GM18502 (cell line): Measurements from ENCODE around the gene WDR20.
"Not testable (repeated sequence)": the region's sequence is repeated elsewhere in the genome, so short reads cannot be mapped to it uniquely, and the experiment has no call there.

Experiments used
- ATAC-seq: cut with Tn5 transposase; IDR thresholded peaks from one replicate; pipeline ENCODE4 v1.9.1; 2021; ENCODE audit warnings: mild to moderate bottlenecking; ENCODE audit not compliant: unreplicated experiment, poor library complexity

The WDR20 gene

DNA sequence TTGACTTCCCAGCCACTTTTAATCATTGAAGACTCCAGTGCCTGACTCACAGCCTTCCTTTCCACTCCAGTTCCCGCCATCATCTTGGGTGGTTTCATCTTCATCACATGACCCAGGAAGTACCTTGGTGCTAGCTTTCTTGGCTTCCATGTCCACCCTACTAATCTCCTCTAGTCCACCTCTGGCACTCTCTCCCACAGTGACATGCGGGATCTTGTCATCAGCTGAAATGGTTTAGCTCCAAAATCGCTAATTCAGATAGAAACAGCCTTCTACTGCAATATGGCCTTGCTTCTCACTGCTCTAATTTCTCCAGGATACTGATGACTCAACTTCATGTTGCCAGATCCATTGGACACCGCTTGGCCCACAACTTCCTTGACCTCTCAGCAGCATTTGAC is 24.5 kb downstream of the WDR20 start:
- no peak for ATAC-seq

DNA sequence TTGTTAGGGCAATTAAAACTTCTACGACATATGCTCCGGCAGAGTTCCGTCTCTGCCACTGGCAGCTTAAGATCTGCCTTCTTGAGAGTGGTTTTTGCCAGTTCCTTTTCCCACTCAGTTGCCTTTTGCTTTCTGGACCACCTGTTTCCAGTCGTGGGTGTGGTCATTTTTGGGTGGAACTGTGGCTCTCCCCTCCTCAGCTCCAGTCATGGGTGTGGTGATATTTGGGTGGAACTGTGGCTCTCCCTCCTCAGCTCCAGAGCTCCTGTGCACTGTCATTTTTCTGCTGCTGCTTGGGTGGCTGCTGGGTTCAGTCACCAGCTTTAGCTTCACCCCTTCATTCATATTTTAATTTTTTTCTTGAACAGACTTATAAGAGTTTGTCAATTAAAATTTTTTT is 25.3 kb downstream of the WDR20 start:
- ATAC-seq = no peak

DNA sequence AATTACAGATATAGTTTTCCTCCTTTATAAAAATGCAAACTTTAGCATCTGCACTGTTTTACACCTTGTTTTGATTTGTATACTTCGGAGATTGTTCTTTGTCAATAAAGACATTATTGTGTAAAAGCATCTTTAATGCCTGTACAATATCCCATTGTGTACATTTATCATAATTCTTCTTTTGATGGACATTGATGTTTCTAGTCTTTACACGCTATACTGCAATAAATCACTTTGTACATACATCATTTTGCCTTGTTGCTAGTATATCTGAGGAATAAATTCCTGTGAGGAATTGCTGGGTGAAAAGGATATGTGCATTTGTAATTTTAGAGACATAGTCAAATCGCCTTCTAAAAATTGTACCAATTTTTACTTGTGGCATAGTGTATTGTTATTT is 30.4 kb downstream of the WDR20 start:
- ATAC-seq = no peak

DNA sequence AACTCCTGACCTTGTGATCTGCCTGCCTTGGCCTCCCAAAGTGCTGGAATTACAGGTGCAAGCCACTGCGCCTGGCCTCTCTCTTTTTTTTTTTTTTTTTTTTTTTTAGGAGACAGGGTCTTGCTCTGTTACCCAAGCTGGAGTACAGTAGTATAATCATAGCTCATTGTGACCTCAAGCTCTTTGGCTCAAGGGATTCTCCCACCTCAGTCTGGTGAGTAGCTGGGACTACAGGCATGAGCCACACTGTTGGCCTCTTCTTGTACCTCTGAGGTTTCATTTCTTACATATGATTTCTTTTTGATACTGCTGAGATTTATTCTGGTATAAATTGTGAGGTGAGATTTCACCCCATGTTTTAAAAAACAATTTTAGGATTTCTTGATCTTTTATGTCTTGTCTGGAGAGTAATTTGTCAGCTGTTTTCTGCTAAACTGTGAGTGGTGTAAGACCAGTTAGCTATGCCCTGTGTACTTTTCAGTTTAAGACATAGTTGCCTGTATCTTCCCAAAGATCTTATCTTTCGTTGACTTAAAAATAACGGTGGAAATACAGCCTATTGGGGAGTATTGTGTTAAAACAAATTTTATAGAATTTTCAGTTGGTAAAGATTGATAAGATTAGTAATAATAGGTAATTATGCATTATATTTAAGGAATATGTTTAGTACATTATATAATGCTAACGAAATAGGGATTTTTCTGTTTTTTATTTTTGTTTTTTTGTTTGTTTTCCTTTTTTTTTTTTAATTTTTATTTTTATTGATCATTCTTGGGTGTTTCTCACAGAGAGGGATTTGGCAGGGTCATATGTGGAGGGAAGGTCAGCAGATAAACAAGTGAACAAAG is 31.7 kb downstream of the WDR20 start:
- ATAC-seq = no peak

DNA sequence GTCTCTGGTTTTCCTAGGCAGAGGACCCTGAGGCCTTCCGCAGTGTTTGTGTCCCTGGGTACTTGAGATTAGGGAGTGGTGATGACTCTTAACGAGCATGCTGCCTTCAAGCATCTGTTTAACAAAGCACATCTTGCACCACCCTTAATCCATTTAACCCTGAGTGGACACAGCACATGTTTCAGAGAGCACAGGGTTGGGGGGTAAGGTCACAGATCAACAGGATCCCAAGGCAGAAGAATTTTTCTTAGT is 32.2 kb downstream of the WDR20 start:
- ATAC-seq = not testable (repeated sequence)

DNA sequence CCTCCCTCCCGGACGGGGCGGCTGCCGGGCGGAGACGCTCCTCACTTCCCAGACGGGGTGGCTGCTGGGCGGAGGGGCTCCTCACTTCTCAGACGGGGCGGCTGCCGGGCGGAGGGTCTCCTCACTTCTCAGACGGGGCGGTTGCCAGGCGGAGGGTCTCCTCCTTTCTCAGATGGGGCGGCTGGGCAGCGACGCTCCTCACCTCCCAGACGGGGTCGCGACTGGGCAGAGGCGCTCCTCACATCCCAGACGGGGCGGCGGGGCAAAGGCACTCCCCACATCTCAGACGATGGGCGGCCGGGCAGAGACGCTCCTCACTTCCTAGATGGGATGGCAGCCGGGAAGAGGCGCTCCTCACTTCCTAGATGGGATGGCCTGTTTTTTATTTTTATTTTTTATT is 33.0 kb downstream of the WDR20 start:
- not testable (repeated sequence) for ATAC-seq

DNA sequence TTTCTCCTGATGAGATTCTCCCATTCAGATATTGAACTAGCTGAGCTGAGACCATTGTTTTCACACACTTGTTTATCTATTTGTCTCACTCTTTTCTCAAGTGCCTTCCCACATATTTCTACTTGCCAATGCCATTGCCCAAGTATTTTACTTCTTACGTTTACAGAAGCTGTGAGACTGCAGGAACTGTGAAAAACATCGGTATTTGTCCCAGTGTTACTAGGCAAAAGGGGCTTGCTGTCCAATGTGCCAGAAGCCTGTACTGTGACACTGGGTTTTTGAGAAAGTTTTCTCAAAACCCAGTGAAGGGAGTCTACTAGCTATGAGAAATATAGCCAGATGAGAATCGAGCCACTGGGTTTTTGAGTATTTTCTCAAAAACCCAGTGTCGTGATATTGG is 37.5 kb downstream of the WDR20 start:
- no peak for ATAC-seq

DNA sequence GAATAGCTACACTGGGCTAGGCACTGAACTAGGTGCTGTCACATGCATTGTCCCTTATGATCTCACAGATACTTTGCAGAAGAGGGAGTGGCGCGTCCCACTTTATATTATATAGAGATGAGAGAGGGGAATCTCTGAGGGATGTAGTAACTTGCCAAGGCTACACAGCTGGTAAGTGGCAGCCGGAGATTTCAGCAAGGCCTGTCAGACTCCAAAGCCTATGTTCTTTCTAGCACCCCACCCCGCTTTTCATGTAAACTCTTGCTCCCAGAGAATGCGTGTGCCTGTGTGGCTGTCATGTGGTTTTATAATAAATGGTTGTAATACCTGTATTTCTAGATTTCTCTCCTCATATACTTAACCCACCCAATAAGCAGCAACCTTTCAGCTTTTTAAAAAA is 39.1 kb downstream of the WDR20 start:
- ATAC-seq = no peak

DNA sequence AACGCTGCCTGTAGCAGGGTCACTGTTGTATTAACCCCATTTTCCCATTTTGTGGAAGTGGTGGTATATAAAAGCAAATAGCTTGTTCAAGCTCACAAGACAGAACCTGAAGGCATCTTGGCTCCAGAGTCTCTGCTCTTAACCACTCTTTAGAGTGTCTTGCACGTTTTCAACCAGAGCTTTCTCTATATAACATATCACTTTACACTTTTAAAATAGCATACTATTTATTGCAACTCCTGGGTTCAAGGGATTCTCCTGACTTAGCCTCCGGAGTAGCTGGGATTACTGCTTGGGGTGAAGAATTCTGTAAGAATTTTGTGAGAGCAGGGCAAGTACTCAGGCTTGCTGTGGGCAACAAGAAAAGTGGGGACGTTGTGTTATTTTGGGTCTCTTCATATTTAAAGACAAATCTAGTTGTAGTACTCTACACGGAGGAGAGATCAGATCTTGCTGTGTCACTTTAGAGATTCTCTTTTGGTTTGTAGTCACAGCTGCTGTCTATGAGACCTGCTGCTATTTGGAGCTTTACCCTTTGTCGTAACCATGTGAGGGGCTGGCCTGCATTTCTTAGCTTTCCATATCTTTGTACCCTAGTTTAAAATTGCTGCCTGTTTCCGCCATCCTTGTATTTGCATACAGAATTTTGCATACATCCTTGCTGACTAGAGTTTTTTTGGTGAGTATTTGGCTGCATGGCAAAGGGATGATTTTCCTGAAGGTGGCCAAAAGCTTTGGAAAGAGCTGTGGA is 40.7 kb downstream of the WDR20 start:
- no peak for ATAC-seq

DNA sequence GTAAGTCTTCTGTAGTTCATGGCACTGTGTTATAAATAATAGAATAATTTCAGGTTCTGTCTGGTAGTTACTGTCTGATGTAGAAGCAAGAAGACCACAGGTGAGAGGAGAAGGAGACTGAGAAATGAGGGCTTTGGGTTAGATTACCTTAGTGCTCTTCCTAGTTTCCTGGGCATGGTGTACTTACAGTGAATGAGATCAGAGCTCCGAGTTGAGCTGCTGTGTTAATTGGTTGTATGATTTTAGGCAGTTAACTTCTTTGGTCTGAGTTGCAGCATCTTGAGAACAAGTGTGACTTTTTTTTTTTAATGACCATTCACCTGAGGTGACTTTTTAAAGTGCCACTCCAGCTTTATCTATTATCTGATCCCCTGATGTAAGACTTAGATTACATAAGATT is 41.5 kb downstream of the WDR20 start:
- no peak for ATAC-seq

DNA sequence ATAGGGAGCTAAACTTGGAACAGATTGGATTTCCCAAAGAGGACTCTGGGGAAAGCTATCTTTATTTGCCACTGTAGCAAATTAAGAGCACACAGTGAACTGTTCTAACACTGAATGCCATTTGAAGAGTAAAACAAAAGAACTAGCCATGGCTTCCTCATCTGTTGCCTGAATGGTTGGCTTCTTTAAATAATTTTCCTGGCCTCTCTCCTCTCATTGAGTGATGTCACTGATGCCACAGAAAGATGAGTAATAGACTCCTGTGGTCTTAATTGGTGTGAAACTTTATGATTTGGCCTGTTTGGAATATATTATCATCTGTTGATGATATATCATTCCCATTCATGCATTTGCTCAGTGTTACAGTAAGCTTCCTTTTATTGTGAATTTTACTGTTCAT is 42.5 kb downstream of the WDR20 start:
- ATAC-seq = no peak

DNA sequence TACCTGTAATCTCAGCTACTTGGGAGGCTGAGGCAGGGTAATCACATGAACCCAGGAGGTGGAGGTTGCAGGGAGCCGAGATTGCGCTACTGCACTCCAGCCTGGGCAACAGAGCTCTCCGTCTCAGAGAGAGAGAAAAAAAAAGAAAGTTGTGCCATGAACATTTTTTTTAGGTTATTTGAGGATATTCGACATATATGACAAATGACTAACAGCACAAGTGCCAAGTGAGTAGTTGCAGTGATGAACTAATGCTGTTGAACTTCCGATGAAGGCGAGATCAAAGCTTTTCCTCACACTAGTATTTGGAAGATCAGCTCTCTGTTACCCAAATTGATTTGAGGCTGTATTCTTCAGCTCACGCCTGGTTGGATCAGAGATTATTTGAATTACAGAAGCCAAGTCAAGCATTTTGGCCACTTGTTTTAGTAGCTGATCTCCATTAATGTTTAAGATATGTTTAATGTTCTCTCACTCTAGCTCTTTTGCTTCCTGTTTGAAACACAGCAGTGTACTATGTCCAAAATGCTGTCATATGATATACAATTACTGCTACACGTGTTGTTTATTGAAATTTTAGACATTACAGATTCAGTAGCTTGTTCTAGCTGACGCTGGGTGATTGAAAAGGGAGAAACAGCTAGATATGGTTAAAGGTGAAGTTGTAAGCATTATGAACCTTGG is 43.4 kb downstream of the WDR20 start:
- ATAC-seq = no peak

DNA sequence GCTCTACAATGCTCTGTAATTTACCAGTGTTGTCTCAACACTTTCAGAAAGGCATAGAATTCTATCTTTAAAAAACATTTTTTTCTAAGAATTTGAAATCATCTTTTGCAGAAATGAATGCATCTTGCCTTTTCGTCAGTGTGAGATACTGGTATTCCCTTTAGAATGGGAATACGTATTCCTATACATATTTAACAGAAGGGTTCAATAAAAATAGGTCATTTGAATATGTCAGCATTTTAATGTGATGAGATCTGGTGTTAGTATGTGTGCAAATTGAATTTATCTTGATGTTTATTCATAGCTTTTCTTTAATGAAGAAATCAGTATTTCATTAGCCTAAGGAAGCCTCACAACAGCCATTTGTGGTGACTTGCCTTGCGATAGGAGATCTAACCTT is 44.2 kb downstream of the WDR20 start:
- ATAC-seq = no peak

DNA sequence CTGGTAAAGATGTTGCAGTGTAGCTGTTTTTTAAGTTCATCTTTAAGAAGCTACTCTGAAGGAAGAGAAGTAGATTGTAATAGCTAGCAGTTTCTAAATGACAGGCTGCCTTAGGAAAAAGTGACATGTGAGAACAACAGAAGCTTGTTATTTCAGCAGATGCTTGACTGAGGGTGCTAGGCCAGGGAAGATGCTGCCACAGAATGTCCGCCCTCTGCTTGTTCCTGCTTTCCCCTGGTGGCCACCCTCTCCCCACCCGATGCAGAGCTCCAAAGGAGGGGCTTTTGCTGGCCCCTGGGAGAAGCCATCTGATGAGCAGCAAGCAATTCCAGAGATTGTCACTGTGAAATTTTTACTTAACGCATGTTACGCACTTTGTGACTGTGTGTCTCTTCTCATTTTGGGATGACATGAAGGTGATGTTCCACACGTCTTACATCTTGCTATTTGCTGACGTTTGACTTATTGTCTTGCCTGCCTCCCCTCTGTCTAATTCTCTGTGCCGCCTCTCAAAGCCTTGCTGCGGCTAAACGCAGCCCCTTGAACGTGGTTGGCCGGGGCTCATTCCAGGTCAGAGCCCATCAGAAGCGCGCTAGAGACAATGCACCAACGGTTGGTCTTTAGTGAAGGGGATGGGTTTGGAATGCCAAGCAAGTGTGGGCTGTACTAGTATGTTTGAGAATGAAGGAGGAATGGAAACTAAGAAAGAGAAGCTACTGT is 44.8 kb downstream of the WDR20 start:
- no peak for ATAC-seq

DNA sequence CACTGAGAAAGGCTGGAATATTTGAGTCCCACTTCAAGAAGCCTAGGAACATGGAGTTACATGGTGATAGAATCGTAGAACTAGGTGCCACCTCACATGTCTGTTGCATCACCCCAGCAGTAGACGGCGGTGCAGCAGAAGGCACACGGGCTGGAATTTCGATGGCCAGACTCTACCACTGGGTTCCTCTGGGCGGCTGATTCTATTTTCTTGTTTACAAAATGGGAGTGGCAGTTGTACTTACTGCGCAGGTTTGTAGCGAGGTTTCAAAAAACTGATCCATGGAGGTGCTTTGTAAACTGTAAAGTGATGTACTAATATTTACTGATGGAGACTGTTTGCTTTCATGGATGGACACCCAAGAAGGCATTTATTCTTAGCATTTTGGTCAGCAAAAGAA is 45.7 kb downstream of the WDR20 start:
- ATAC-seq = no peak

DNA sequence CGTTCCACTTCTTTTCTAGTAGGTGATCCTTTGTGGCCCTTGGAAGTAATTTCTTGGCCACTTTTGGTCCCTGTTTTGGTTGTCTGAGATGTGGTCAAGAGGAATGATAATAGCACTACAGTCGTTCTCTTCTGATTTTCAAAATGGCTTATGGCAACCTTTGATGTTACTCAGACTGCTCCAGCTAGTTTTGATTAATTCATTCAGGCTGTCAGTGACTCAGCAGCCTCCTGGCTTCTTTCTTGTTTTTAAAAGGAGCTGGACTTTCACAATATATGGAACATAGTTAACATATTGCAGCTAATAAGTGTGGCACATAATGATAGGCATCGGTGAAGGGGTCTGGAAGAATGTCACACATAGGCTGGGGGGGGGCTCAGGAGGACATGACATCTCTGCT is 47.3 kb downstream of the WDR20 start:
- no peak for ATAC-seq

DNA sequence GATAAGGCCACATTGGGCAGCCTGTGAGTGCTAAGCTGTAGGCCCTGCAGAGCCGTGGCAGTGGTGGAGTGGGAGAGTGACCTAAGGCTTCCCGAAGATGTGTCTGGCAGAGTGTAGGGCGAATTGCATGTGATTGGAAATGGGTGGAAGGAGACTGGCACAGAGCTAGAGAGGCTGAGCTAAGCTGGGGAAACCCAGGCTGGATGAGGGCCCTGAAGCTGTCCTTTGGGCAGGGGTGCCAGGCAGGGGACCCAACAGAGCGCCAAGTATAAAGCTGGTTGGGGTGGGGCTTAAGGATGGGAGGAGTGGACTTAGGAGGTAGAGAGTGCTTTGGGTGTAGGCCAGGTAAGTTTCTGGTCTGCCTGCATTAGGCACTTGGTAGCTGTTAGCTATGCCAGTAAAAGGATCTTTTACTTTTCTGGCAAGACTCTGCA is 47.9 kb downstream of the WDR20 start:
- no peak for ATAC-seq

DNA sequence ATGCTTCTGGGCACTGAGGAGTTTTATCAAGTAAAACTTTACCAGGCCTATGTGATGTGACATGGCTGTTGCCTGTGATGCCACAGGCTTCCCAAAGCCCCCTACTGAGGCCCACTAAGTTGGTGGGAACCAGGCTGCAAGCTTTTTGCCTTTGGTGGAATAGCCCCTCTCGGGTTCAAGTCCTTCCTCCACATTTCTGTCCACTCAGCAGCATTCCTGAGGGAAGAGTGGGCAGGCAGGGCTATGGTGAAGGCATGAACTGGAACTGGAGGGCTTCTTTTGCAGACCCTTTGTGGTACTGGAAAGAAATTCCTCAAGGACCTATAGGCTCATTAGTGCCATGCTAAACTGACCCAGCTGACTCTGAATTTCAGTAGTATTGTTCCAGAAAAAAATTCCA is 48.5 kb downstream of the WDR20 start:
- no peak for ATAC-seq

DNA sequence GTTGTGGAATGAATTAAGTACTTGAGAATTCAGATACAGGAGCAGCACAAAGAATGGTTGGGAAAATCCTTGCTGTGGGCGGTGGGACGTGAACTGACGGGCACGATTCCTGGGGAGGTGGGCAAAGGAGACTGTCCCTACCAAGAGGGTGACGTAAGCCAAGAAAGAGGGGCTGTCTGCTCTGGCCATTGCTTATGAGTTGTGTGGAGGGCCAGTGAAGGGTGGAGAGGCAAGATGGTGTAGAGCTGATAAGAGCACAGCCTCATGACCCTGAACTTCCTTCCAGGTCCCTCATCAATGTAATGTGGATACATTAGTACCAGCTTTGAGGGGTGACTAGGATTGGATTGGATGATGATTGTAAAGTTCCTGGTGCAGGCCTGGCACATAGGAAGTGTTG is 50.2 kb downstream of the WDR20 start:
- no peak for ATAC-seq

DNA sequence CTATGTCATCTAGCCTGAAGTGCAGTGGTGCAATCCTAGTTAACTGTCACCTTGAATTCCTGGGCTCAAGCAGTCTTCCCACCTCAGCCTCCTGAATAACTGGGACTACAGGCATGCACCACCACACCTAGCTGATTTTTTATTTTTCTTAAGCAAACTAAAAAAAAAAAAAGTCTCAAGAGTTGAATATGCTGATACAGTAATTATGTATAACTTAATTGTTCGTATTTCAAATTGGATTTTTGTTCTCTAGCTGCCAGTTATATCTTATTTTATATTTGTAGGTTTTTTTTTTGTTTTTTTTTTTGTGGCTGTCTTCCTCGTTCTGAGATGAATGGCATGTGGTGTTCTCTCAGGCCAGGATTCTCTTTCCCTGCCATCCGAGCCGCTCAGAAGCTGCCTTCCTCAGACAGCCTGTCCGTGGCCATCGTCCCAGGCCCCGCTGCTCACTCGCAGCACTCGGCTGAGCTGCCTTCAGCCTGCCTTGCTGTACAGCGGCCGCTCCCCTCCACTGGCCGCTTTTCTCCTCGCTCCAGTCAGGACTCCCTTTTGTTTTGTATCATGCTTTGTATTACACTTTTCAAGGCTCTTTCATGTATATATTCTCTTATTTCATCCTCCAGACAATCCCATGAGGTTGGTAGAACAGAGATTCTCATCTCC is 53.3 kb downstream of the WDR20 start:
- no peak for ATAC-seq
